Heart left ventricle (tissue), 16 donors: ENCODE measurements around the gene NAP1L4. TPM values are rescaled to one million over a fixed set of nuclear protein-coding genes. Genes with fewer than 3 reads are reported as not detected.

Experiments used
- ATAC-seq, 4 donors: fragments of 200-7000 bp; cut with Tn5 transposase; one replicate each; pipeline ENCODE4 v1.9.1; 2020 to 2022; ENCODE audit warnings: moderate library complexity in 4 of 4, mild to moderate bottlenecking in 3 of 4, moderate number of reproducible peaks in 1 of 4
- DNase-seq, 5 donors: peaks; one replicate each; pipeline ENCODE4 v3.0.0-alpha.2; 2020
- H3K27ac ChIP-seq, 12 donors: fragments of 200-600 bp; sonication (generic) in 4 of 12; one replicate each; pipeline versions ENCODE4 v1.5.0 to v1.8.0; 2016 to 2022; ENCODE audit warnings: mild to moderate bottlenecking in 2 of 12
- H3K27me3 ChIP-seq, 9 donors: fragments of 200-600 bp; sonication (generic) in 2 of 9; one replicate each; pipeline versions ENCODE4 v1.5.1 to v1.8.0; 2016 to 2022; ENCODE audit warnings: mild to moderate bottlenecking in 3 of 9
- H3K36me3 ChIP-seq, 9 donors: fragments of 200-600 bp; sonication (generic) in 2 of 9; one replicate each; pipeline versions ENCODE4 v1.5.0 to v1.8.0; 2018 to 2022; ENCODE audit warnings: mild to moderate bottlenecking in 2 of 9
- H3K4me1 ChIP-seq, 12 donors: fragments of 200-600 bp; sonication (generic) in 4 of 12; one replicate each; pipeline versions ENCODE4 v1.5.0 to v1.8.0; 2016 to 2022; ENCODE audit warnings: mild to moderate bottlenecking in 3 of 12
- H3K4me3 ChIP-seq, 12 donors: fragments of 200-600 bp; sonication (generic) in 4 of 12; one replicate each; pipeline versions ENCODE4 v1.5.0 to v1.8.0; 2017 to 2022; ENCODE audit warnings: mild to moderate bottlenecking in 9 of 12, moderate library complexity in 4 of 12
- H3K9me3 ChIP-seq, 12 donors: fragments of 200-600 bp; sonication (generic) in 4 of 12; one replicate each; pipeline versions ENCODE4 v1.5.0 to v1.8.0; 2016 to 2022; ENCODE audit warnings: mild to moderate bottlenecking in 1 of 12
- CTCF ChIP-seq, 12 donors: fragments of 200-600 bp; sonication (generic) in 4 of 12; IDR thresholded peaks; one replicate each; pipeline versions ENCODE4 v1.5.0 to v1.8.0; 2018 to 2022; ENCODE audit warnings: antibody characterized with exemption in 12 of 12, mild to moderate bottlenecking in 5 of 12
- POLR2A ChIP-seq, 2 donors: fragments of 450-650 bp; IDR thresholded peaks; one replicate each; pipeline ENCODE4 v1.6.1; 2017; ENCODE audit warnings: antibody characterized with exemption in 2 of 2, mild to moderate bottlenecking in 2 of 2, moderate library complexity in 2 of 2
- WGBS, 4 donors: extraction: QIAGEN DNeasy Blood & Tissue Kit in 2 of 4; methylation state at CpG; one replicate each; pipeline versions ENCODE4 v1.1.5 to v1.1.7; 2013 to 2018; 5-methylcytosine and 5-hydroxymethylcytosine counted together
- intact Hi-C, 10 donors: fragments of 100-400 bp; cut with DNase I; formaldehyde crosslinking; loops; one replicate each; pipeline versions ENCODE4 v1.11.1 to v1.14.2; 2022
- polyA plus RNA-seq, 2 donors: library from polyadenylated mRNA; stranded (reverse); fragments of 200-250 nt; gene quantifications; one replicate each; pipeline ENCODE4 v1.2.3, GENCODE V29; 2013
- total RNA-seq, 9 donors: library from RNA; depleted of rRNA in 2 of 9; stranded (reverse); fragments of >200 nt in 2 of 9; fragmentation: NEBNext Ultra II Directional in 3 of 9; extraction: Animal tissue kit (Norgen Biotek cat#: 25700) in 3 of 9; gene quantifications; one replicate each; pipeline versions ENCODE4 v1.1.0 to v1.2.4, GENCODE V29; 2016 to 2023
- donor health status: ischemic (EF 13 %, LVEDD 7.1; RV severe dilation, severe dysfunction).
- donor health status: healthy with polysubstance abuse.
- donor health status: DM: no; HTN: yes; CAD: no.
- donor health status: DM: no; HTN: no; CAD: no.
- donor health status: ischemic (EF 25% LVEDD 6.9; RV normal size, moderate dysfunction).
- donor health status: ischemic (EF 25% LVEDD 5.7; RV mildly dilated, moderate dysfunction).
- donor health status: healthy.
- donor health status: DM: yes; HTN: yes; CAD: no.
- donor health status: ischemic (EF 35%, LVEDD 5.7; RV mildly dilated, moderate dysfunction).
- donor health status: nonischemic (EF 11% LVEDD 7.7; RV severe dilation, severe dysfunction).
- donor health status: DM: yes; HTN: yes; CAD: no.
- donor health status: PGD.
- donor health status: ischemic (EF 29% LVEDD 5.4; RV normal size, mild dysfunction).
- donor health status: nonischemic (EF 23%, LVEDD 6.1; RV moderate dilation, normal function).

Gene NAP1L4
- total and polyA plus RNA-seq, 11 donors: 119 to 216 (median 167) TPM

- Histone ChIP-seq H3K4me3 (no peak overlapping the region), H3K27me3 (no peaks in the 10 kb centered on the region), H3K27ac (peak overlapping the region in 10 of 12 donors; percentile 17 to 85 (median 72)), H3K36me3 (peaks cover 0 to 70% (median 59%) of the 10 kb centered on the region in 9 donors), H3K9me3 (no peaks in the 10 kb centered on the region), H3K4me1 (peaks cover 0 to 24% (median 11%) of the 10 kb centered on the region in 12 donors)
- intact Hi-C loops: no loop called here
- DNase-seq: peak in 4 of 5 donors; percentile 62 to 82 (median 70)
- 43 to 68% (median 60%) methylated on average over 6 of the region's 6 CpGs for WGBS, 4 donors
- TF ChIP-seq CTCF (IDR thresholded peaks at IDR 0.05) (no peak), POLR2A (IDR thresholded peaks at IDR 0.05) (no peak)
- peak; percentile 69 to 78 (median 74) for ATAC-seq
These were observed 9.4 kb upstream of the NAP1L4 start for GRCh38 chr11:3001496-3001895.

GRCh38 chr11:3000032-3000961 lies 8.2 kb upstream of the NAP1L4 start:
- TF ChIP-seq POLR2A (IDR thresholded peaks at IDR 0.05) (no peak), CTCF (IDR thresholded peaks at IDR 0.05) (no peak)
- Histone ChIP-seq H3K4me1 (peaks cover 0 to 24% (median 11%) of the 10 kb centered on the region in 12 donors), H3K36me3 (peaks cover 0 to 58% (median 47%) of the 10 kb centered on the region in 9 donors), H3K27me3 (no peaks in the 10 kb centered on the region), H3K27ac (peak overlapping the region in 10 of 12 donors; percentile 17 to 85 (median 72)), H3K9me3 (no peaks in the 10 kb centered on the region), H3K4me3 (no peak overlapping the region)
- intact Hi-C loops: no loop called here
- WGBS, 4 donors: 62 to 68% (median 64%) methylated on average over 14 to 17 of the region's 17 CpGs
- ATAC-seq (peak; percentile 77 to 91 (median 85)), DNase-seq (peak; percentile 71 to 88 (median 81))

- Histone ChIP-seq H3K36me3 (peaks cover 0 to 50% (median 44%) of the 10 kb centered on the region in 9 donors), H3K4me1 (peaks cover 0 to 24% (median 11%) of the 10 kb centered on the region in 12 donors), H3K9me3 (no peaks in the 10 kb centered on the region), H3K27me3 (no peaks in the 10 kb centered on the region), H3K27ac (no peak overlapping the region), H3K4me3 (no peak overlapping the region)
- DNase-seq (no peak), ATAC-seq (no peak)
- 87 to 97% (median 96%) methylated on average over 10 of the region's 10 CpGs for WGBS, 4 donors
- intact Hi-C loops: loop anchor here in 1 of 10 donors (5.0 kb wide), 1 partner anchor 307 kb away; no protein-coding TSS in a partner anchor
- no peak for TF ChIP-seq POLR2A (IDR thresholded peaks at IDR 0.05)
- TF ChIP-seq CTCF (IDR thresholded peaks at IDR 0.05): no peak
These were observed 7.4 kb upstream of the NAP1L4 start for GRCh38 chr11:2999464-2999998.
